Inflammatory macrophage (primary cell): ENCODE results near the gene TXNRD2.
"Not testable (repeated sequence)": the region's sequence is repeated elsewhere in the genome, so short reads cannot be mapped to it uniquely, and the experiment has no call there.

Experiments used
- DNase-seq, 2 donors: peaks; one replicate each; pipeline ENCODE4 v3.0.0-alpha.2; 2020 to 2022

TXNRD2 gene

GRCh38 chr22:19842393-19843106 is 99.1 kb downstream of the TXNRD2 start:
- DNase-seq = no peak

GRCh38 chr22:19841641-19842392 is 99.8 kb downstream of the TXNRD2 start:
- no peak for DNase-seq

DNA sequence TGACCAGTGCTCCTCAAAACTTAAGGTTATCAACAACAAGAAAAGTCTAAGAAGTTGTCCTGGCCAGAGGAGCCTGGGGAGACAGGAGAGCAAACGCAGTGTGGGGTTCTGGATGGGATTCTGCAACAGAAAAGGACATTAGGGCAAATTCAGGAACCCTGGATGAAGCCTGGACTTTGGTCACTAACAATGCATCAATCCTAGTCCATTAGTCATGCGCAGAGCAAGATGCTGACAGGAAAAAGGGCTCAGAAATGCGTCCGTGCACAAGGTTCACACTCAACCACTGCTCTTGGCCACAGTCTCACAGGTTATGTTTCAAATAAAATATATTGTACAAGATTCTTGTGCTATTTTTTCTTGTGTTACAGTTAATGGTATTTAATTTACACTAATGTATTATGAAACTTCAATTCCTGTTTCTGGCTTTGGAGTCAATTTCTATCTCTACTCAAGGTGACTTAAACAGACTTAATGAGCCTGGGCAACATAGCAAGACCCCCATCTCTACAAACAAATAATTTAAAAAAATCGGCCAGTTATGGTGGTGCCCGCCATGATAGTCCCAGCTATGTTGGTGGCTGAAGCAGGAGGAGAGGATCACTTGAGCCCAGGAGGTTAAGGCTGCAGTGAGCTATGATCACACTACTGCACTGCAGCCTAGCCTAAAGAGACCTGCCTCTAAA is 100.5 kb downstream of the TXNRD2 start:
- no peak for DNase-seq

DNA sequence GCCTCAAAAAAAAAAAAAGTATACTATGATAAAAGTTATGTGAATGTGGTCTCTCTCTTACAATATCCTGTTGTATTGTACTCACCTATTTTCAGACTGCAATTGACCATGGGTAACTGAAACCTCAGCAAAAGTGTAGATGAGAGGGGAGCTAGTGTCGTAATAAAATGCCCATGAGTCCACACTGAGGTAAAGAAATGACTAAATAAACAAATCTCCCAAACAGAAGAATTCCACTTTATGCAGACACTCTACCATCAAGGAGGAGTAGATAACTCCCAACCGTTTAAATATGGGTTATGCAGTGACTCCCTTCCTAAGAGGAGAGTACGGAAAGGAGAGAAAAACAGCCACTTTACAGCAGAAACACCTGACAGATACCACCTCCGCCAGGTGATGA is 101.6 kb downstream of the TXNRD2 start:
- DNase-seq = no peak

GRCh38 chr22:19837915-19838314 is 103.7 kb downstream of the TXNRD2 start:
- DNase-seq = no peak

- DNase-seq = no peak
Measured at GRCh38 chr22:19836512-19836911, 105.1 kb downstream of the TXNRD2 start.

DNA sequence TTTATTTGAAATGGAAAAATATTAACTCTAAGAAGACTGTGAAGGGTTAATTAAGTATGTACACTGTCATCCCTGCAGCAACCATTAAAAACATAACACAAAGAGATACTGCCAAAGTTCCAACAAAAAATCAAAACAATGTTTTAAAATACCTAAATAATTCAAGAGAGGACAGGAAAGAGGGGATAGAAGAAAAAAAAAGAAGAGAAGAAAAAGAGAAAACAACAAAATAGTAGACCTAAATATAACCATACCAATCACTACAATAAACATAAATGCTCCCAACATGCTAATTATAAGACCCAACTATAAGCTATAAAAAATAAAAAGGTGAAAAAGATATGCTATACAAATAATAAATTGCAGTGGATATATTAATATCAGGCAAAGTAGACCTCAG is 107.0 kb downstream of the TXNRD2 start:
- DNase-seq = no peak

- DNase-seq = not testable (repeated sequence)
Measured at GRCh38 chr22:19833327-19833726, 108.3 kb downstream of the TXNRD2 start.

GRCh38 chr22:19832476-19833108 is 109.0 kb downstream of the TXNRD2 start:
- peak in 1 of 2 donors; percentile 12 for DNase-seq

- not testable (repeated sequence) for DNase-seq
Measured at GRCh38 chr22:19831979-19832378, 109.6 kb downstream of the TXNRD2 start.

DNA sequence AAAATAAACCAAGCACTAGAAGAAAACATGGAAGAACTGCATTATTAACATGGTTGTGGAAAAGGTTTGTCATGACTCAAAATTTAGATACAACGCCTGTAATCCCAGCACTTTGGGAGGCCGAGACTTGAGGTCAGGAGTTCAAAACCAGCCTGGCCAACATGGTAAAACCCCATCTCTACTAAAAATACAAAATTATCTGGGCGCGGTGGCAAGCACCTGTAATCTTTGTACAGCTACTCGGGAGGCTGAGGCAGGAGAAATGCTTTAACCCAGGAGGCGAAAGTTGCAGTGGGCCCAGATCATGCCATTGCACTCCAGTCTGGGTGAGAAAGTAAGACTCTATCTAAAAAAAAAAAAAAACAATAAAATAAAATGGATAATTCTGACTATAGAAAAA is 110.6 kb downstream of the TXNRD2 start:
- DNase-seq = no peak

DNA sequence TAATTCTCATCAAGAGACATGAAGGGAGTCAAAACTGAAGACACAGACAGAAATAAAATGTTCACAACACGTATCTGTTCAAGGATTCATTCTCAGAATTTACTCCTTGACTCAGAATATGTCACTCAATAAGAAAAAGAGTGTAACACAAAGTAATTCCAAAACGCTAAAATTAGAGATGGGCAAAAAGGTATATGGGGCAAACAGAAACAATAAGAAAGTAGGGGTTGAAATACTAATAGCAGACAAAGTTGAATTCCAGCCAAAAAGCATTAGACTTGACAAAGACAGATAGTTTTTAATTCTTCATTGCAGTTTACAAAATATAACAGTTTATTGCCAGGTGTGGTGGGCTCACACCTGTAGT is 113.6 kb downstream of the TXNRD2 start:
- no peak for DNase-seq

DNA sequence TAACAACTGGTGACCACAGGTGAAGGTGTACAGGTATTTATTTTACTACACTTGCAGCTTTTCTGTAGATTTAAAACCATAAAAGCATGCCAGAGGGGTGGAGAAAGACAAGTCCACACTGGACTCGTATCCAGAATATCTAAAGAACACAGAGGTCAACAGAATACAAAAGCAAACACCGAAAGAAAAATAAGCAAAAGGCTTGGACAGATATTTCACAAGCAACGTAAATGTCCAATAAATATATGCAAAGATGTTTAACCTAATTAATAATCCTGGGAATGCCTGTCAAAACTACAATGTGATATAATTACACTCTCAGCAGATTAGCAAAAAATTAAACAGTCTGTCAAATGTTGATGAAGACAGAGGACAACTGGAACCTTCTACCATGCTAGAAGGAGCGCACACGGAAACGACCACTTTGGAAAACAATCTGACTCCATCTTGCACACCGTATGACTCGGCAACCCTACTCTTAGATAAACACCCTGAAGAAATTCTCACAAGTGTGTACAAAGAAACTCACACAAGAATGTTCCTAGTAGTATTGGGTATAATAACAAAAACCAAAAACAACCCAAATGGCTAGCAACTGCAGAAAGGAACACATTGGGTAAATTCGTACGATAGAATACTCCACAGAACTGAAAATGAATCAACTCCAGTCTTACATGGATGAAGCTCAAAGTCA is 114.1 kb downstream of the TXNRD2 start:
- no peak for DNase-seq

- DNase-seq = no peak
Measured at GRCh38 chr22:19826619-19826950, 115.0 kb downstream of the TXNRD2 start.

DNA sequence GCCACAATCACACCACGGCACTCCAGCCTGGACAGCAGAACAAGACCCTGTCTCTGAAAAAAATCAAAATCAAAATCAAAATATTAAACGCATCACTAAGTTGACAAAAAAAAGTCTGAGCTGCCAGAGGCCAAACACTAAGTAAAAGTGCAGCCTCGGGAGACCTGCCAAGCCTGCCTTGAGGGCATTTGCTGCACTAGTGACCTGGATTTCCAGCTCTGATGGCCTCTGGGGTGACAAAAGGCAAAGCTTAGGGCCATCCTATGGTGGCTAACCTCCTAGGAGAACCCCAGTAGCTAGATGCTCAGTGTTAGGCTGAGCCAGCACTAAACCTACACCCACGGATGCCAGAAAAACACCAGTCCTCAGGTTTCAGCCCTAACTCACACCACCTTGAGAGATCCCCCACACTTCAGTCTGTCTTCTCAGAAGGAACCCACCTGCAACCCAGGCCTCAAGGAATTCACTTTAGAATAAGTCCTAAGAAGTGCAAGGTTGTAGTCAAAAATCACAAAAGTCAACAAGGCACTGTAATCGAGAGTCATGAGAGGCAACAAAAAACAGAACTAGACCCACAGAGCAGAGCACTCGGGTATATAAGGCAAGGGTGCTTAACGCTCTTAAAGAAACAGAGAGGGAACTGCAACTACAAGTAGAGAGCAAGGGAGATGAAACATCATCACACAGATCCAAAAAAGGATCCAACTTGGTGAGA is 115.6 kb downstream of the TXNRD2 start:
- DNase-seq = peak; percentile 5 to 20
